Stimulated activated CD8-positive, alpha-beta memory T cell treated with anti-CD3 and anti-CD28 coated beads, Interleukin-12 subunit alpha, Interleukin-12 subunit beta, amount 100 ng/mL, for 24 hours (primary cell): ENCODE results near the gene C3AR1.
"Not testable (repeated sequence)": the region's sequence is repeated elsewhere in the genome, so short reads cannot be mapped to it uniquely, and the experiment has no call there.

Experiments
- DNase-seq: peaks from one replicate; pipeline ENCODE4 v3.0.0-alpha.2; 2020; ENCODE audit errors: extremely low read depth

C3AR1 gene

GRCh38 chr12:8057839-8058238 is 8.3 kb downstream of the C3AR1 start:
- no peak for DNase-seq

GRCh38 chr12:8057306-8057705 is 8.9 kb downstream of the C3AR1 start:
- no peak for DNase-seq

- no peak for DNase-seq
Measured at GRCh38 chr12:8054816-8055215, 11.3 kb downstream of the C3AR1 start.

GRCh38 chr12:8052679-8053078 is 13.5 kb downstream of the C3AR1 start:
- DNase-seq = no peak

- DNase-seq = no peak
Measured at GRCh38 chr12:8050600-8051250, 15.4 kb downstream of the C3AR1 start.

- no peak for DNase-seq
Measured at GRCh38 chr12:8048906-8049305, 17.3 kb downstream of the C3AR1 start.

GRCh38 chr12:8047842-8048241 is 18.3 kb downstream of the C3AR1 start:
- DNase-seq = no peak

GRCh38 chr12:8045952-8046944 is 19.9 kb downstream of the C3AR1 start:
- no peak for DNase-seq

- no peak for DNase-seq
Measured at GRCh38 chr12:8040791-8041190, 25.4 kb downstream of the C3AR1 start.

- no peak for DNase-seq
Measured at GRCh38 chr12:8038659-8039114, 27.5 kb downstream of the C3AR1 start.

- DNase-seq = no peak
Measured at GRCh38 chr12:8037947-8038346, 28.2 kb downstream of the C3AR1 start.

- DNase-seq = no peak
Measured at GRCh38 chr12:8037046-8037663, 29.0 kb downstream of the C3AR1 start.

- no peak for DNase-seq
Measured at GRCh38 chr12:8036346-8036745, 29.8 kb downstream of the C3AR1 start.

- DNase-seq = no peak
Measured at GRCh38 chr12:8035440-8036010, 30.6 kb downstream of the C3AR1 start.

GRCh38 chr12:8034802-8035201 is 31.4 kb downstream of the C3AR1 start:
- DNase-seq = no peak

GRCh38 chr12:8033153-8034044 is 32.8 kb downstream of the C3AR1 start:
- DNase-seq = no peak

GRCh38 chr12:8032242-8033152 is 33.7 kb downstream of the C3AR1 start, which contains the start of gene FOXJ2:
TSS of gene FOXJ2 (plus strand) at chr12:8032716. CDS start at chr12:8039833, 7,117 bp downstream.
- DNase-seq = no peak

- no peak for DNase-seq
Measured at GRCh38 chr12:8031872-8032241, 34.3 kb downstream of the C3AR1 start.

- not testable (repeated sequence) for DNase-seq
Measured at GRCh38 chr12:8031017-8031416, 35.1 kb downstream of the C3AR1 start.

GRCh38 chr12:8030189-8030588 is 36.0 kb downstream of the C3AR1 start:
- no peak for DNase-seq
